ENCODE data around the gene ADORA3. TPM values are rescaled to one million over a fixed set of nuclear protein-coding genes. Genes with fewer than 3 reads are reported as not detected.

The ADORA3 gene
- total and polyA plus RNA-seq, 2 of the 8 experiments (the other 6 are each of a cell fraction or from before 2014, with no cell fraction given) = 0.03 TPM; not detected in 1

DNA sequence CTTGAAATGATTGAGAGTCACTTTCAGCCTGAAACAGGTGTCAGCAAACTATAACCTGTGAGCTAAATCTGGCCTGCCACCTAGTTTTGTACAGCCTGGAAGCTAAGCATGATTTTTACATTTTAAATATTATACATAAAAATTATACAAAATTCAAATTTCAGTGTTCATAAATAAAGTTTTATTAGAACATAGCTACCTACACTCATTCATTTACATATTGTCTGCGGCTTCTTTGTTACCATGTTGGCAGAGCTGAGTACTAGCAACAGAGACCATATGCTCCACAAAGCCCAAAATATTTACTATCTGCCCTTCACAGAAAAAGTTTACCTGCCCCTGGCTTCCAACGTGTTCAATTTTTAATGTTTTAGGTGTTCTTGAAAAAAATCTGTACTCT, 37.7 kb downstream of the ADORA3 start (continued):
- TF ChIP-seq CHD7 (IDR thresholded peaks at IDR 0.05; ENCODE audit: insufficient replicate concordance, low read length) (no peak), BACH1 (IDR thresholded peaks at IDR 0.05; ENCODE audit: low read length) (no peak), NRF1 (IDR thresholded peaks at IDR 0.05; ENCODE audit: low read depth, low read length) (no peak), BCL11A (IDR thresholded peaks at IDR 0.05; ENCODE audit: low read depth in 2 of 2, low read length in 2 of 2) (no peak), TCF12 (IDR thresholded peaks at IDR 0.05; ENCODE audit: low read depth, low read length) (no peak), SIN3A (conservative IDR thresholded peaks at IDR 0.05 in 1 of 2, IDR thresholded peaks at IDR 0.05 in 1 of 2; ENCODE audit: low read depth in 1 of 2, low read length in 2 of 2) (no peak), RNF2 (IDR thresholded peaks at IDR 0.05; ENCODE audit: borderline replicate concordance, low read depth, low read length, missing control alignments, poor library complexity, severe bottlenecking) (no peak), SRF (IDR thresholded peaks at IDR 0.05; ENCODE audit: low read depth, low read length) (no peak), CREB1 (IDR thresholded peaks at IDR 0.05) (no peak)
- TF ChIP-seq, protein P1, sequence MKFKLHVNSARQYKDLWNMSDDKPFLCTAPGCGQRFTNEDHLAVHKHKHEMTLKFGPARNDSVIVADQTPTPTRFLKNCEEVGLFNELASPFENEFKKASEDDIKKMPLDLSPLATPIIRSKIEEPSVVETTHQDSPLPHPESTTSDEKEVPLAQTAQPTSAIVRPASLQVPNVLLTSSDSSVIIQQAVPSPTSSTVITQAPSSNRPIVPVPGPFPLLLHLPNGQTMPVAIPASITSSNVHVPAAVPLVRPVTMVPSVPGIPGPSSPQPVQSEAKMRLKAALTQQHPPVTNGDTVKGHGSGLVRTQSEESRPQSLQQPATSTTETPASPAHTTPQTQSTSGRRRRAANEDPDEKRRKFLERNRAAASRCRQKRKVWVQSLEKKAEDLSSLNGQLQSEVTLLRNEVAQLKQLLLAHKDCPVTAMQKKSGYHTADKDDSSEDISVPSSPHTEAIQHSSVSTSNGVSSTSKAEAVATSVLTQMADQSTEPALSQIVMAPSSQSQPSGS (IDR thresholded peaks at IDR 0.05; ENCODE audit: low read length) = no peak

All from H1 (cell line).